HUES64 (cell line): ENCODE data around the gene SCGB3A1.

Source experiments
- H3K27ac ChIP-seq: 2 replicates; pipeline ENCODE4 v1.7.0; 2013; ENCODE audit warnings: low read depth, low read length, inconsistent platforms
- H3K27me3 ChIP-seq: 2 replicates; pipeline ENCODE4 v1.6.1; 2013; ENCODE audit warnings: mild to moderate bottlenecking, low read length; ENCODE audit not compliant: insufficient read depth
- H3K36me3 ChIP-seq: 2 replicates; pipeline ENCODE4 v1.6.1; 2013; ENCODE audit warnings: mild to moderate bottlenecking, low read length; ENCODE audit not compliant: insufficient read depth
- H3K4me1 ChIP-seq: 2 replicates; pipeline ENCODE4 v1.6.1; 2013; ENCODE audit warnings: mild to moderate bottlenecking, low read length, moderate library complexity; ENCODE audit not compliant: insufficient read depth
- H3K4me3 ChIP-seq: 2 replicates; pipeline ENCODE4 v1.5.1; 2013; ENCODE audit warnings: mild to moderate bottlenecking, low read length, moderate library complexity
- H3K9ac ChIP-seq: 2 replicates; pipeline ENCODE4 v1.6.1; 2013; ENCODE audit warnings: mild to moderate bottlenecking, low read depth, low read length
- H3K9me3 ChIP-seq: 2 replicates; pipeline ENCODE4 v1.6.1; 2013; ENCODE audit warnings: low read depth, low read length; ENCODE audit not compliant: insufficient read depth
- WGBS: fragments of 150-250, 120-280 bp; methylation state at CpG from one replicate; pipeline ENCODE4 v1.1.7; 2013; ENCODE audit warnings: missing lambda C conversion rate; 5-methylcytosine and 5-hydroxymethylcytosine counted together

The SCGB3A1 gene

GRCh38 chr5:180609817-180610550 lies 18.7 kb upstream of the SCGB3A1 start:
- no peaks in the 10 kb centered on the region for H3K36me3 ChIP-seq
- no peak overlapping the region for H3K9ac ChIP-seq
- WGBS, result 87% methylated on average over 22 of the region's 23 CpGs
- H3K4me1 ChIP-seq, result no peaks in the 10 kb centered on the region
- H3K9me3 ChIP-seq, result no peaks in the 10 kb centered on the region
- H3K4me3 ChIP-seq, result no peak overlapping the region
- H3K27me3 ChIP-seq, result no peaks in the 10 kb centered on the region
- no peak overlapping the region for H3K27ac ChIP-seq

- Histone ChIP-seq H3K4me3 (no peak overlapping the region), H3K36me3 (no peaks in the 10 kb centered on the region), H3K27me3 (no peaks in the 10 kb centered on the region), H3K4me1 (no peaks in the 10 kb centered on the region), H3K9ac (no peak overlapping the region), H3K27ac (no peak overlapping the region), H3K9me3 (no peaks in the 10 kb centered on the region)
- WGBS, result 92% methylated on average over 15 of the region's 15 CpGs
These were observed 18.1 kb upstream of the SCGB3A1 start for GRCh38 chr5:180609386-180609785.

- Histone ChIP-seq H3K4me3 (no peak overlapping the region), H3K9me3 (no peaks in the 10 kb centered on the region), H3K4me1 (no peaks in the 10 kb centered on the region), H3K27me3 (no peaks in the 10 kb centered on the region), H3K9ac (no peak overlapping the region), H3K36me3 (no peaks in the 10 kb centered on the region), H3K27ac (no peak overlapping the region)
- 91% methylated on average over 26 of the region's 26 CpGs for WGBS
These were observed 17.4 kb upstream of the SCGB3A1 start for GRCh38 chr5:180608572-180609310.

GRCh38 chr5:180607861-180608571 lies 16.7 kb upstream of the SCGB3A1 start:
- Histone ChIP-seq H3K27ac (no peak overlapping the region), H3K9me3 (no peaks in the 10 kb centered on the region), H3K9ac (no peak overlapping the region), H3K36me3 (no peaks in the 10 kb centered on the region), H3K27me3 (no peaks in the 10 kb centered on the region), H3K4me3 (no peak overlapping the region), H3K4me1 (no peaks in the 10 kb centered on the region)
- WGBS, result 75% methylated on average over 18 of the region's 18 CpGs

GRCh38 chr5:180606215-180606785 lies 15.0 kb upstream of the SCGB3A1 start:
- no peak overlapping the region for H3K4me3 ChIP-seq

GRCh38 chr5:180605554-180606214 lies 14.4 kb upstream of the SCGB3A1 start:
- Histone ChIP-seq H3K9me3 (no peaks in the 10 kb centered on the region), H3K27me3 (no peaks in the 10 kb centered on the region), H3K36me3 (no peaks in the 10 kb centered on the region), H3K4me1 (no peaks in the 10 kb centered on the region), H3K9ac (no peak overlapping the region), H3K4me3 (no peak overlapping the region), H3K27ac (no peak overlapping the region)
- WGBS, result 73% methylated on average over 11 of the region's 11 CpGs

More at GRCh38 chr5:180606215-180606785, 15.0 kb upstream of the SCGB3A1 start:
- Histone ChIP-seq H3K27ac (no peak overlapping the region), H3K4me1 (no peaks in the 10 kb centered on the region), H3K9ac (no peak overlapping the region), H3K36me3 (no peaks in the 10 kb centered on the region), H3K9me3 (no peaks in the 10 kb centered on the region), H3K27me3 (no peaks in the 10 kb centered on the region)
- WGBS, result 90% methylated on average over 21 of the region's 21 CpGs

- Histone ChIP-seq H3K4me3 (no peak overlapping the region), H3K9ac (no peak overlapping the region), H3K27ac (no peak overlapping the region), H3K36me3 (no peaks in the 10 kb centered on the region), H3K9me3 (no peaks in the 10 kb centered on the region), H3K4me1 (no peaks in the 10 kb centered on the region), H3K27me3 (no peaks in the 10 kb centered on the region)
- 85% methylated on average over 12 of the region's 13 CpGs for WGBS
These were observed 13.0 kb upstream of the SCGB3A1 start for GRCh38 chr5:180604271-180604670.

GRCh38 chr5:180603076-180603594 lies 11.8 kb upstream of the SCGB3A1 start:
- Histone ChIP-seq H3K4me3 (no peak overlapping the region), H3K27ac (no peak overlapping the region), H3K36me3 (no peaks in the 10 kb centered on the region), H3K4me1 (no peaks in the 10 kb centered on the region), H3K27me3 (no peaks in the 10 kb centered on the region), H3K9ac (no peak overlapping the region), H3K9me3 (no peaks in the 10 kb centered on the region)
- WGBS, result 97% methylated on average over 19 of the region's 19 CpGs

- H3K4me3 ChIP-seq, result no peak overlapping the region
- no peak overlapping the region for H3K27ac ChIP-seq
- 82% methylated on average over 15 of the region's 15 CpGs for WGBS
- no peaks in the 10 kb centered on the region for H3K27me3 ChIP-seq
- H3K36me3 ChIP-seq, result no peaks in the 10 kb centered on the region
- H3K9me3 ChIP-seq, result no peaks in the 10 kb centered on the region
- H3K4me1 ChIP-seq, result no peaks in the 10 kb centered on the region
- H3K9ac ChIP-seq, result no peak overlapping the region
These were observed 11.3 kb upstream of the SCGB3A1 start for GRCh38 chr5:180602481-180603075.
